ENCODE results near the gene OLFM2.

GRCh38 chr19:9910625-9911024 is 25.7 kb downstream of the OLFM2 start:
- TF ChIP-seq CTCF (IDR thresholded peaks at IDR 0.05) = no peak
- TF ChIP-seq POLR2AphosphoS5 (IDR thresholded peaks at IDR 0.05) = no peak

Data from breast epithelium (tissue), 3 donors.